ENCODE results near the gene SLC6A2.
A peak's percentile ranks its signal among the peaks of the same experiment; 100 is the strongest.

SLC6A2 gene

GRCh38 chr16:55638256-55638655, 17.5 kb upstream of the SLC6A2 start:
- TF ChIP-seq, protein P1, sequence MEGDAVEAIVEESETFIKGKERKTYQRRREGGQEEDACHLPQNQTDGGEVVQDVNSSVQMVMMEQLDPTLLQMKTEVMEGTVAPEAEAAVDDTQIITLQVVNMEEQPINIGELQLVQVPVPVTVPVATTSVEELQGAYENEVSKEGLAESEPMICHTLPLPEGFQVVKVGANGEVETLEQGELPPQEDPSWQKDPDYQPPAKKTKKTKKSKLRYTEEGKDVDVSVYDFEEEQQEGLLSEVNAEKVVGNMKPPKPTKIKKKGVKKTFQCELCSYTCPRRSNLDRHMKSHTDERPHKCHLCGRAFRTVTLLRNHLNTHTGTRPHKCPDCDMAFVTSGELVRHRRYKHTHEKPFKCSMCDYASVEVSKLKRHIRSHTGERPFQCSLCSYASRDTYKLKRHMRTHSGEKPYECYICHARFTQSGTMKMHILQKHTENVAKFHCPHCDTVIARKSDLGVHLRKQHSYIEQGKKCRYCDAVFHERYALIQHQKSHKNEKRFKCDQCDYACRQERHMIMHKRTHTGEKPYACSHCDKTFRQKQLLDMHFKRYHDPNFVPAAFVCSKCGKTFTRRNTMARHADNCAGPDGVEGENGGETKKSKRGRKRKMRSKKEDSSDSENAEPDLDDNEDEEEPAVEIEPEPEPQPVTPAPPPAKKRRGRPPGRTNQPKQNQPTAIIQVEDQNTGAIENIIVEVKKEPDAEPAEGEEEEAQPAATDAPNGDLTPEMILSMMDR (IDR thresholded peaks at IDR 0.05; ENCODE audit: control insufficient read depth, extremely low read depth, insufficient read depth), result no peak

DNA sequence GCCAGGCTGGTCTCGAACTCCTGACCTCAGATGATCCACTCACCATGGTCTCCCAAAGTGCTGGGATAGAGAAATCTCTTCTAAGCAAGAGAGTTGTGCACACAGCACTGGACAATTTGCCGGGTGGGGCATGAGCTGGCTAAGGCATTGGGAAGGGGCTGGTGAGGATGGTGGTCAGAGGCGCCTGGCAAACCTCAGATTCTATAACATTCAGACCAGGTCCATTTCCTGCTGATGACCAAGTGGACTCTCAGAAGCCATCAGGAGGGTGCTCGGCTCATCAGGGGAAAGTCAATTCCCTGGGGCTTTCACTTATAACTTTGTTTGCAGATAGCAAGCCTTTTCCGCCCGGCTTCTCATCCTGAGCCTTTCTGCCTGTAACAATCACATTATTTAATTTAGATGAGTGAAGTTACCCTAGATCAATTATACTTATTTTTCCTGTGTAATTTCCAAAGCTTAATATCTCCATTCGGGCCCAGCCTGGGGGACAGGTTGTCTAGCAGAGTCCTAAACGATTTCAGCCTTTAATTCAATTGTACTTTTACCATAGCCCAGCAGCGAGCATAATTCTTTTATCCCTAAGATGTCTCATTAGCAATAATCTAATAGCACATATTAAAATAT, 15.0 kb upstream of the SLC6A2 start:
- H3K4me3 ChIP-seq (ENCODE audit: low read depth, low read length), result no peak overlapping the region
- DNase-seq (ENCODE audit: low read depth), result no peak
- TF ChIP-seq, protein P1 (IDR thresholded peaks at IDR 0.05; ENCODE audit: control insufficient read depth, extremely low read depth, insufficient read depth), result no peak

More at GRCh38 chr16:55638256-55638655, 17.5 kb upstream of the SLC6A2 start:
- DNase-seq (ENCODE audit: low read depth), result no peak
- no peak overlapping the region for H3K4me3 ChIP-seq (ENCODE audit: low read depth, low read length)

- TF ChIP-seq, protein P1 (IDR thresholded peaks at IDR 0.05; ENCODE audit: control insufficient read depth, extremely low read depth, insufficient read depth), result no peak
- peak; percentile 7 for DNase-seq (ENCODE audit: low read depth)
- no peak overlapping the region for H3K4me3 ChIP-seq (ENCODE audit: low read depth, low read length)
Measured at GRCh38 chr16:55641430-55642056, 14.2 kb upstream of the SLC6A2 start.

DNA sequence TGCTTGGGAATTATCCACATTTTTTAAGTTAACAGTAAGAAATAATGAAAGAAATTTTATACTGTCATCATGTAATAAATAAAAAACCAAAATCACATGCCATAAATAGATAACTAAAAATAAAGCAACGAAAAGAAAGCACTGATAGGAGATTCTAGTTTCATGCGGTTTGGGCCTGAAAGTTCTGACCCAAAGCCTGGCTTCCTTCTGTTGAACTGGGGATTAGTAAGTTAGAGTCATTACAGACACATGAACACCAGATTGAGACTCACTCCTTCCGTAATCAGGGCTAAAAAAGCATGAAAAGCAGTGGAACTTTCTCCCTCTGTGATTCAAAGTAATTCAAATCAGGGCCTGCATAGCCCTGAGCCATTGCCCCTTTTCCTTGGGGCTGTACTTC, 13.2 kb upstream of the SLC6A2 start:
- DNase-seq (ENCODE audit: low read depth), result no peak
- TF ChIP-seq, protein P1 (IDR thresholded peaks at IDR 0.05; ENCODE audit: control insufficient read depth, extremely low read depth, insufficient read depth), result no peak
- no peak overlapping the region for H3K4me3 ChIP-seq (ENCODE audit: low read depth, low read length)

DNA sequence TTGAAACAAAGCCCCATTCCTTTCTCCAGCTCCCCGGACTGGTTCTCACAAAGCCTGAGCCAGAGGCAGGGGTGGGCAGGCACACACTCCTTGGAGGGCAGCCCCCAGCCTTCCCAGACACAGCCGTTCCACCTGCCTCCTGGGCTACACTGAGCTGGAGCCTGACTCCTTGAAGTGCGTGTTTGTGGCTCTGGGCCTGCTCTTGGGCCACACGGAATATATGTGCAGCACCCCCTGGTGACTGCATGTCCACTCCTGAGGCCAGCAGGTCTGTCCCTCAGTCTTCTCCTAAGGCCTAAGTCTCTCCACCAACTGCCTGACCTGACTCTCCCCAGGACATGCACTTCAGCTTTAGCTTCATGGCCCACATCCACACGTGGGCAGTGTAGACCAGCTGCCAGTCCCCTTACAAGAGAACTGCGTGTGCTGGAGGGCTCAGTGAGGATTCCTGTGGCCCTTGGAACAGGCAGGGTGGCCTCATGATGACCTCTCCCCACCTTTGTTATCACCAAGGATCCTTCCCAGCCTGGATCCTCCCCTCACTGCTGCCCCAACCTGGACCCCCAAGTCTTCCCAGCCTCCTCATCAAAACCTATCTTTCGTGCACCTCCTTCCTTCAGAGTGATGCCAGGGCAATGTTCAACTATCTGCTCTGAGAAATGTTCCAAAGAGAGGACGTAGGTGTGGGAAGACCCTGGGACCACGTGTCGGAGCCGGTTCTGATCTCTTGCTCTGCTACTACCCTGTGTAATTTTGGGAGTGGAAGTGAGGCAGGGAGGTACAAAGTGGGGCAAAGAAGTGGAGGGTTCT, 12.4 kb upstream of the SLC6A2 start:
- no peak overlapping the region for H3K4me3 ChIP-seq (ENCODE audit: low read depth, low read length)
- DNase-seq (ENCODE audit: low read depth), result no peak
- TF ChIP-seq, protein P1 (IDR thresholded peaks at IDR 0.05; ENCODE audit: control insufficient read depth, extremely low read depth, insufficient read depth), result peak; percentile 39

DNA sequence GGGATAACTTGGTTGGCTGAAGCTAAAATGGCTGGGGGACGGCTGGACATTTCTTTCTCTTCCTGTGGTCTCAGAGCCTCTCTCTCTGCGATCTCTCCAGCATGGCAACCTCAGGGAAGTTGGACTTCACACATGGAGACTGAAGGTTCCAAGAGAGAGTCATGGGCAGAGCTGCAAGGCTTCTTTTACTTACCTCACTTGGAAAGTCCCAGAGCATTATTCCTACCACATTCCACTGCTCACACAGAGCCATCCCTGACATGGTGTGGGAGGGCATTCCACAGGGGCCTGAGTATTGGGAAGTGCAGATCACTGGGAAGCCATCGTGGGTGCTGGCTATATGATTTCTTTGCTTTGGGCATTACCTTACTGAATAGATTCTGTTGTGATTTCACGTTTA, 9.8 kb upstream of the SLC6A2 start:
- H3K4me3 ChIP-seq (ENCODE audit: low read depth, low read length), result no peak overlapping the region
- DNase-seq (ENCODE audit: low read depth), result no peak

More for the DNA sequence above, 9.8 kb upstream of the SLC6A2 start:
- TF ChIP-seq, protein P1 (IDR thresholded peaks at IDR 0.05; ENCODE audit: control insufficient read depth, extremely low read depth, insufficient read depth), result no peak
